CD4-positive, alpha-beta T cell treated with Interleukin-12 subunit alpha and Interleukin-12 subunit beta, for 1 hour (primary cell): ENCODE results near the gene HBD.
"Not testable (repeated sequence)": the region's sequence is repeated elsewhere in the genome, so short reads cannot be mapped to it uniquely, and the experiment has no call there.

ENCODE experiments used
- DNase-seq: peaks from one replicate; pipeline ENCODE4 v3.0.0-alpha.2; 2020

The HBD gene

GRCh38 chr11:5252192-5252918 lies 18.1 kb upstream of the HBD start:
- no peak for DNase-seq

DNA sequence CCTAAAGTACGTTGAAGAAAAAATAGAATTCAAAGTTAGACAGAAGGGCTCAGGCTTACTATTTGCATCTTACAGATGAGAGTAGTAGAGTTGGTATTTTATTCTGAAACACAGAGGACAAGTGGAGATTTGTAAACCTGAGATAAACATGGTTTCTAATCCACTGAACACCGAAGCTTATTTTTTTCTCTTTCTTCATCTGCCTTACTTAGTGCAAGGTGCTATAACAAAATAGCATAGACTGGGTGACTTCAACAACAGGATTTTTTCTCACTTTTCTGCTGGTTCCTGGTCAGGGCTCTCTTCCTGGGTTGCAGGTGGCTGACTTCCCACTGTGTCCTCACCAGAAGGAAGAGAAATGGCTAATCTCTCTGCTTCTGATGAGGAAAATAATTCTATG lies 17.5 kb upstream of the HBD start:
- DNase-seq: no peak

- no peak for DNase-seq
Measured at GRCh38 chr11:5250543-5251204, 16.4 kb upstream of the HBD start.

GRCh38 chr11:5249807-5250396 lies 15.6 kb upstream of the HBD start, which contains the start of gene HBG1:
Gene HBG1 (minus strand): TSS chr11:5249857. CDS start chr11:5249804, 53 bp downstream.
- not testable (repeated sequence) for DNase-seq

DNA sequence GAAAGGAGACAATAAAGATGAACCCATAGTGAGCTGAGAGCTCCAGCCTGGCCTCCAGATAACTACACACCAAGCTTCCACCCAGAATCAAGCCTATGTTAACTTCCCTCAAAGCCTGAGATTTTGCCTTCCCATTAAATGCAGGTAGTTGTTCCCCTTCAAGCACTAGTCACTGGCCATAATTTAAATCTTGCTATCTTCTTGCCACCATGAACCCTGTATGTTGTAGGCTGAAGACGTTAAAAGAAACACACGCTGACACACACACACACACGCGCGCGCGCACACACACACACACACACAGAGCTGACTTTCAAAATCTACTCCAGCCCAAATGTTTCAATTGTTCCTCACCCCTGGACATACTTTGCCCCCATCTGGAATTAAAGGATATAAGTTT lies 14.2 kb upstream of the HBD start:
- DNase-seq: not testable (repeated sequence)

- no peak for DNase-seq
Measured at GRCh38 chr11:5247472-5248192, 13.3 kb upstream of the HBD start.

GRCh38 chr11:5246772-5247471 lies 12.6 kb upstream of the HBD start:
- DNase-seq: no peak

DNA sequence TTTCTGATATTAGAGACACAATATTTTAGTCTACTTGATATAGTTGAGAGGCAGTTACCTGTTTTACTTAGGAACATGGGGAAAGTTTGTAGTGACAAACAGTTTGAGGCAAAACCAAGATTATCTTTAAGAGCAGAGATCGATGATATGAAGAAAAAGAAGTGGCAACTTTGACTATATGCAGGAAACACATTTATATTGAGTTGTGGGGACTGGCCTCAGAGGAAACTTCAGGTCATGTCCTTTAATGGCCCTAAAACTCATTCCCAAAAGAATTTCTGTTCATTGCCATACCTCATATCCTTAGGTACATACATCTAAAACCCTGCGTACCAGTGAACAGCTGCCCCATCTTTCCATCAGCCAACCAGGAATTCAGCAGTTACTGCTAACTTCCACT lies 10.9 kb upstream of the HBD start:
- no peak for DNase-seq

- DNase-seq: no peak
Measured at GRCh38 chr11:5243816-5244180, 9.5 kb upstream of the HBD start.

- DNase-seq: no peak
Measured at GRCh38 chr11:5242933-5243815, 8.9 kb upstream of the HBD start.

GRCh38 chr11:5242208-5242607 lies 7.9 kb upstream of the HBD start:
- DNase-seq: no peak

DNA sequence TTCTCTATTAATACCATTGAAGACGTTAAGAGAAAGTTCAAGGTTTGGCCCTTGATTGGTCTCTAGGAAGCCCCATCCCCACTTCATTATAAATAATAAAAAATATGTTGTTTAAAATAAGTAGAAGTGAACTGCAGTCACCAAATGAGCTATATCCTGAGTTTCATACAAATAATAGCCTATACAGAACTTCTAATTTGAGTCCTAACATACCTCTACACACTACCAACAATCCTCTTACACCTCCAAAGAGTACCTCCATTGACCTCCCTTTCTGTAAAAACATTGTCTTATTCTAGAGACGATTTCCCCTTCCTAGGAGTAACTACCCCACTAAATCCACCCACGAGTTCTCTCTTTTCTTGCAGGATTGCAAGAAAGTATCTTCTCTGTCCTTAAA lies 7.2 kb upstream of the HBD start:
- DNase-seq: no peak

GRCh38 chr11:5240458-5240857 lies 6.2 kb upstream of the HBD start:
- no peak for DNase-seq

GRCh38 chr11:5240056-5240455 lies 5.8 kb upstream of the HBD start:
- no peak for DNase-seq

- no peak for DNase-seq
Measured at GRCh38 chr11:5239046-5239445, 4.8 kb upstream of the HBD start.

DNA sequence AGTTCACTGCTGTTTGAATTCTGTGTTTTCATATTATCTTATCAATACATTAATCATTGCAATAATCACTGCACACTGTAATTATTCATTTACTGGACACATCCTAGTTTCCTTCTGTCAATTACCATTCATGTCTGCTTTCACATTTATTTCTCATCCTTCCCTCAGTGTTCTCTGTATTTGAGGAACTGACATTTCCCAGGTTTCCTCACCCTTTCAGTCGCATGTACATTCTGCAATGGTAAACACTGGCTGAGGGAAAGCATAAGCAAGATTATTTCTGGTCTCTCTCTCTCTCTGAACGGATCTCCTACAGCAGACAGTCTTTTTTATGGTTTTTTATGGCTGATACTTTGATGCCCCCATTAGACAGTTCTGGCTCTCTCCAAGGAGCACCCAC lies 4.2 kb upstream of the HBD start:
- no peak for DNase-seq

- no peak for DNase-seq
Measured at GRCh38 chr11:5237420-5237819, 3.1 kb upstream of the HBD start.

- no peak for DNase-seq
Measured at GRCh38 chr11:5235364-5236095, 1.2 kb upstream of the HBD start.

- no peak for DNase-seq
Measured at GRCh38 chr11:5233307-5233706, 976 bp downstream of the HBD start.

DNA sequence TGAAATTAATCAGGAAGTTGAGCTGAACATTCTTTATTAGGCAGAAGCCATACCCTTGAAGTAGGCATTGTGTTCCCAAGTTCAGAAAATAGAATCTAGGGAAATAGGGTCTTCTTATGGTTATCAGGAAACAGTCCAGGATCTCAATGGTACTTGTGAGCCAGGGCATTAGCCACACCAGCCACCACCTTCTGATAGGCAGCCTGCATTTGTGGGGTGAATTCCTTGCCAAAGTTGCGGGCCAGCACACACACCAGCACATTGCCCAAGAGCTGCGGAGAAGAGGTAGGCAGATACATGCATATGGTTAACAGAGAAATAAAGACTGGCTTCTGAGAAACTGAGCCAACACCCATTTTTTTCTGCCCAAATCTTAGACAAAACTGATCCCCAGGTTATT lies 1.5 kb downstream of the HBD start:
- DNase-seq: no peak

- DNase-seq: no peak
Measured at GRCh38 chr11:5232176-5232575, 2.1 kb downstream of the HBD start.
